HG03432 (cell line): ENCODE measurements around the gene WFDC2.
A peak's percentile ranks its signal among the peaks of the same experiment; 100 is the strongest.
"Not testable (repeated sequence)": the region's sequence is repeated elsewhere in the genome, so short reads cannot be mapped to it uniquely, and the experiment has no call there.

Experiments used
- ATAC-seq: cut with Tn5 transposase; IDR thresholded peaks from one replicate; pipeline ENCODE4 v1.9.1; 2021; ENCODE audit warnings: mild to moderate bottlenecking, moderate library complexity; ENCODE audit not compliant: unreplicated experiment

WFDC2 gene

GRCh38 chr20:45450097-45450818 lies 19.3 kb upstream of the WFDC2 start:
- ATAC-seq: no peak

GRCh38 chr20:45452238-45452637 lies 17.3 kb upstream of the WFDC2 start:
- no peak for ATAC-seq

- no peak for ATAC-seq
Observed at GRCh38 chr20:45452772-45453691, 16.5 kb upstream of the WFDC2 start.

- no peak for ATAC-seq
Observed at GRCh38 chr20:45456632-45457031, 12.9 kb upstream of the WFDC2 start.

GRCh38 chr20:45459606-45460005 lies 9.9 kb upstream of the WFDC2 start:
- no peak for ATAC-seq

GRCh38 chr20:45461225-45461624 lies 8.3 kb upstream of the WFDC2 start:
- no peak for ATAC-seq

DNA sequence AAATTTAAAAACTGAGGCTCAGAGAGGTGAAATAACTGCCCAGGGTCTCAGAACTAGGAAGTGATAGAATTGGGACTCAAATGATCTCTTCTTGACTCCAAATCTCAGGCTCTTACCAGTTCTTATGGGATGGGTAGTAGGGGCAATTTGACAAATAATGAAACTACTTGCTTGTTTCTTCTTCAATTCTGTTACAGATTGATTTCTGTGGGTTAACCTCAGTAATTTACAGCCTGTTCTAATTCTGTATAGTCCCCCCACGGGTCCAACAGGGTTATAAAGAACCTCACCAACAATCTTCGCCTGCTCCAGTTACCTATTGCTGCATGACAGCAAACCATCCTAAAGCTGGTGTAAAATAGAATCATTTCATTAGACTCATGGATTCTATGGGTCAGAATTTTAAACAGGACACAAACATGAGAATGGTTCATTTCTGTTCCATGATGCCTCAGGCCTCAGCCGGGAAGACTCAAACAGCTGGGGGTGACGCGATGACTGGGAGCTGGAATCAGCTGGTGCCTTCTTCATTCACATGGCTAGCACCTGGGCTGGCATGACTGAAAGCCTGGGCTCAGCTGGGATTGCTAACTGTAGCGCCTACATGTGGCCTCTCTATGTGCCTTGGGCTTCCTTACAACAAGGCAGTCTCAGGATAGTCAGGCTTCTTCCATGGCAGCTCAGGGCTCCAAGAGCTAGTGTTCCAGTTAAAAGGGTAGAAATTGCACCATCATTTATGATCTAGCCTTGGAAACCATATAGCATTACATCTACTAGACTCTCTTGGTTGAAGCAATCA lies 6.6 kb upstream of the WFDC2 start:
- ATAC-seq: no peak

DNA sequence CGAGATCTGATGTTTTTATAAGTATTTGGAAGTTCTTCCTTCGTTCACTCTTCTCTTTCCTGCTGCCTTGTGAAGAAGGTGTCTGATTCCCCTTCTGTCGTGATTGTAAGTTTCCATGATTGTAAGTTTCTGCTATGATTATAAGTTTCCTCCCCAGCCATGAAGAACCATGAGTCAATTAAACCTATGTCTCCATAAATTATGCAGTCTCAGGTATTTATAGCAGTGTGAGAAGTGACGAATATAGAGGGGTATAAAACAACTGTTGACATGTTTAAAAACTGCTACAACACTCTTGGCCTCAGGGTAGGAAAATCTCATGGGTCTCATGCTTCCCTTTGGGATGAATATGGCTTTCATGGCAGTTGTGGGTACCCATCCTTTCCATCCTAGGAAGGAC lies 5.8 kb upstream of the WFDC2 start:
- no peak for ATAC-seq

- no peak for ATAC-seq
Observed at GRCh38 chr20:45465491-45466266, 3.9 kb upstream of the WFDC2 start.

GRCh38 chr20:45467172-45467571 lies 2.4 kb upstream of the WFDC2 start:
- no peak for ATAC-seq

DNA sequence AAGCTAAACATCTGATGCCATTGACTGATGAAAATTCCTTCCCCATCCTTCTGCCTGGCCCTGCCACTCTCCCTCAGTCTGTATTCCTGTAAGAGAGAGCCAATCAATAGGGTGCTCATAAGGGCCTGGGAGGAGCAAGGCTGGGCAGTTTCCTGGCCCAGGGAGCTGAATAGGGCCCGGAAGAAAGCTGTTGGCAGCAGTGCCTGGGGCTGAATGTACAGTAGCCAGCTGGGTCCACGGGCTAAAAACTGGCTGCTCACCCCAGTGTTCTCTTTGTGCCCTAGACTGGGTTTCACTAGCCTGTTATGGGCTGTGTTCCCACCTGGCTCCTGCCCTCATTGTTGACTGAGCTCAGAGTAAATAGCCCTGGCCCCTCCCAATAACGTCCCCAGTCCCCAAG lies 1.7 kb upstream of the WFDC2 start:
- no peak for ATAC-seq

DNA sequence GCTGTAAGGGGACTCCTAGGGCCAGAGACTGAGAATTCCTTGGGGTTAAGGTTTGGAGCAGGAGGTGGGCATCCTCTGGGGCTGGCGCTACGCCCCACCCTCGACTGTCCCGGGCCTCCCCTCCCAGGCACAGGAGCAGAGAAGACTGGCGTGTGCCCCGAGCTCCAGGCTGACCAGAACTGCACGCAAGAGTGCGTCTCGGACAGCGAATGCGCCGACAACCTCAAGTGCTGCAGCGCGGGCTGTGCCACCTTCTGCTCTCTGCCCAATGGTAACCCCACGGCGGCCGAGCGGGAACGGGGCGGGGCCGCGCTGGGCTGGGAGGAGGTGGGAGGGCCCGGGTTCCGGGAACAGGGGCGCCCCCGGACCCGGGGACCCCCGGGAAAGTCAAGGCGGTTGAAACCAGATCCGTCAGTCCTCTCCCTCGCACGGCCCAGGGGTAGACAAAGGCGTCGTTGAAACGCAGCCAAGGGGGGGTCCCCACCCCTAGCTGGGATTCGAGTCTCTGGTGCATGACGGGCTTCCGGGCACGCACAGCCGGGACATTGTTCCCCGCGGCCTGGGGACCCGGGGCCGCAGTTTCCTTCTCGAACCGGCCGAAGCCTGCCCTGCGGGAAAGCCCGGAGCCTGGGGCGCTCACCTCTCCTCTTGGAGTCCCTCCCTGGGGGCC lies 844 bp downstream of the WFDC2 start:
- ATAC-seq: peak; percentile 81

DNA sequence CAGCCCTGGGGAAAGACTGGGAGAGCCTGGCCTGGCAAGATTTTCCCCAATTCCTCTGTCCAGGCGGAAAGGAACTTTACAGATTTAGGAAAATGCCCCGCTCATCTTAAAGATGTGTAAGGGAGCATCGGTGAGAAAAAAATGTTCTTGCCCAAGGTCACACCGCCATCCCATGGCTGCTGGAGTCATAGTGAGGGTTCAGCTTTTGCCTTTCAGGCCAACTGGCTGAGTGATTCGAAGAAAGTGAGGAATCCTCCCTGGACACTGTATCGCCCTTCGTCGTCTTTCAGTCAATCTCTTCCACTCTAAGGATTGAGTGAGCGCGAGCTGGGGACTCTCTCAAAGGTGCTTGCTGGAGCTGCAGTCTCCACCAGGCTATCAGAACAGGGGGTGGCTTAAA lies 1.4 kb downstream of the WFDC2 start:
- peak; percentile 13 for ATAC-seq

GRCh38 chr20:45472286-45472685 lies 2.7 kb downstream of the WFDC2 start:
- not testable (repeated sequence) for ATAC-seq

GRCh38 chr20:45477530-45478148 lies 8.1 kb downstream of the WFDC2 start:
- ATAC-seq: not testable (repeated sequence)

GRCh38 chr20:45479822-45480221 lies 10.3 kb downstream of the WFDC2 start:
- ATAC-seq: no peak

- no peak for ATAC-seq
Observed at GRCh38 chr20:45484676-45485075, 15.1 kb downstream of the WFDC2 start.

DNA sequence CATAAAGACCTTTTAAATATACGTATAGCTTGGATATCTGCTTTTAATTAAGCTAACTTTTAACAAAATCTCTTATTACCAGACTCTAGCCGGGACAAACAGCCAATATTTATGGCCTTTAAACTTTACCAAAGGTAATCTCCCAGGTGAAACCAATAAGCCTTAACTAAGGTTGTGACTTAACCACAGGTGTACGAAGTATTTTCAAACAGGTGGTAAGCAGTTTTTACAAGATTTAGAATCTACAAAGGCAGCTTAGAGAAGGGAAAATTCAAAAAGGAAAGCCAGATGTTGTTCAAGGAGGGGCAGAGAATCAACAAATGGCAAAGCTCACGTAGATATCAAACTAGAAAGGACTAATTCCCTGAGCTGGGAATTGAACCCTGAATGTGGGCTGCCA lies 15.8 kb downstream of the WFDC2 start:
- no peak for ATAC-seq

DNA sequence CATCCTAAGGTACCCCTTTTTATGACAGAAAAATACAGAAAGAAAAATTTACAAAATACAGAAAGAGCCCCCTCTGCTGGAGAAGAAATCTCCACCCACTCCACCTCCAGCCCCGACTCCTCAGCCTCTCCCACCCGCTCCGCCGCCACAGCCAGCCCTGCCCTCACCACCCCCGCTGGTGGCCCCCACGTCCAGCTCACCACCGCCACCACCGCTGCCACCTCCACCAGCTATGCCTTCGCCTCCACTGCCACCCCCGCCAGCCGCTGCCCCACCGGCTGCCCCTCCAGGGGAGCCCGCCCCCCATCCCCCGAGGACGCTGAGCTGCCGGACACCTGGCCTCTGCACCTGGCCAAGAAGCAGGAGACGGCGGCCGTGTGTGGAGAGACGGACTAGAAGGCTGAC lies 17.7 kb downstream of the WFDC2 start:
- ATAC-seq: no peak
